GM23248 (cell line): ENCODE results near the gene DIMT1.

Source experiments
- EZH2 ChIP-seq: fragments of 200-600 bp; sonication (generic); IDR thresholded peaks from 2 replicates; pipeline ENCODE4 v1.6.1; 2018; ENCODE audit warnings: antibody characterized with exemption, mild to moderate bottlenecking; ENCODE audit not compliant: insufficient read depth, poor library complexity, severe bottlenecking
- EZH2phosphoT487 ChIP-seq: fragments of 200-600 bp; sonication (generic); IDR thresholded peaks from 2 replicates; pipeline ENCODE4 v1.6.1; 2018; ENCODE audit warnings: antibody characterized with exemption, moderate library complexity, mild to moderate bottlenecking, low read depth; ENCODE audit not compliant: insufficient read depth

DNA sequence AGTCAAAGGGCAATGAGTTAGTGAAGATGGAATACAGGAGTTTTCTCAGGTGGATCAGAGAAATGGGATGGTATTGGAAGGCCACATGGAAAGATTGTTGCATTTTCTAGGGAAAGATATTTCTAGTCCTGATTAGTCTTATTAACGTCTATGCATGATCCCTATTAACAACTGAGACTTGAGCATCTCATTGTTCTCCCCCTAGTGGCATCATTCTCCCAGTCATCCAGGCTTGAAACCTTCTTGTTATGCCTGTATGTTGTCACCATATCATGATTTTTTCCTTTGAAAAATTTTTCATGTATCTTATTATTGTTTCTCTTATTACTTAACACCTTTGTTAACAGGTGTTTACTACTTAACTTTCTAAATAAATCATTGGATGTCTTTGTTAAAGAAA, 63.3 kb downstream of the DIMT1 start:
- TF ChIP-seq EZH2phosphoT487 (no peak), EZH2 (no peak)
